Neural cell (in vitro differentiated cells): ENCODE results near the gene RIMKLB. TPM values are rescaled to one million over a fixed set of nuclear protein-coding genes. Genes with fewer than 3 reads are reported as not detected.
A peak's percentile ranks its signal among the peaks of the same experiment; 100 is the strongest.

Experiments
- H2AFZ ChIP-seq: fragments of 200-600, 300-800 bp; sonication (generic), shearing (Covaris generic); 2 replicates; pipeline ENCODE4 v1.6.0; 2014; ENCODE audit warnings: low read depth, mild to moderate bottlenecking, antibody characterized with exemption, low read length, moderate library complexity
- H3F3A ChIP-seq: fragments of 200-600 bp; shearing (Covaris generic); 2 replicates; pipeline ENCODE4 v1.6.1; 2016; ENCODE audit warnings: mild to moderate bottlenecking, moderate library complexity, mixed read lengths, antibody characterized with exemption, low read length; ENCODE audit not compliant: insufficient read depth, poor library complexity, severe bottlenecking
- H3K27ac ChIP-seq: fragments of 200-600, 300-800 bp; sonication (generic), shearing (Covaris generic); 2 replicates; pipeline ENCODE4 v1.5.1; 2014; ENCODE audit warnings: mild to moderate bottlenecking, low read length, moderate library complexity
- H3K27me3 ChIP-seq: fragments of 300-800, 200-600 bp; sonication (generic), shearing (Covaris generic); 2 replicates; pipeline ENCODE4 v1.6.0; 2014; ENCODE audit warnings: mild to moderate bottlenecking, low read depth, low read length, moderate library complexity; ENCODE audit not compliant: insufficient read depth
- H3K36me3 ChIP-seq: fragments of 300-800, 200-600 bp; sonication (generic), shearing (Covaris generic); 2 replicates; pipeline ENCODE4 v1.5.1; 2014; ENCODE audit warnings: mild to moderate bottlenecking, antibody characterized with exemption, low read length, moderate library complexity; ENCODE audit not compliant: insufficient read depth
- H3K4me2 ChIP-seq: fragments of 300-800, 200-600 bp; sonication (generic), shearing (Covaris generic); 2 replicates; pipeline ENCODE4 v1.6.0; 2014; ENCODE audit warnings: mild to moderate bottlenecking, low read length
- H3K4me3 ChIP-seq: fragments of 300-800, 200-600 bp; sonication (generic), shearing (Covaris generic); 2 replicates; pipeline ENCODE4 v1.5.1; 2014; ENCODE audit warnings: mild to moderate bottlenecking, low read length, moderate library complexity
- H3K79me2 ChIP-seq: fragments of 200-600 bp; shearing (Covaris generic); replicated peaks from 2 replicates; pipeline ENCODE4 v1.6.0; 2014; ENCODE audit warnings: mild to moderate bottlenecking, low read length, moderate library complexity; ENCODE audit not compliant: insufficient read depth
- H3K9ac ChIP-seq: fragments of 300-800, 200-600 bp; sonication (generic), shearing (Covaris generic); 2 replicates; pipeline ENCODE4 v1.6.1; 2016; ENCODE audit warnings: mild to moderate bottlenecking, low read length, mixed read lengths
- H3K9me2 ChIP-seq: fragments of 200-600 bp; shearing (Covaris generic); 2 replicates; pipeline ENCODE4 v1.6.1; 2016; ENCODE audit warnings: mild to moderate bottlenecking, low read length, mixed read lengths; ENCODE audit not compliant: insufficient read depth
- H3K9me3 ChIP-seq: fragments of 200-600, 300-800 bp; sonication (generic), shearing (Covaris generic); 2 replicates; pipeline ENCODE4 v1.6.1; 2016; ENCODE audit warnings: mild to moderate bottlenecking, mixed run types, low read length, moderate library complexity, mixed read lengths
- H4K20me1 ChIP-seq: fragments of 200-600 bp; shearing (Covaris generic); 2 replicates; pipeline ENCODE4 v1.6.1; 2016; ENCODE audit warnings: mild to moderate bottlenecking, mixed run types; ENCODE audit not compliant: insufficient read depth
- CTCF ChIP-seq: fragments of 450-650 bp; IDR thresholded peaks from 2 replicates; pipeline ENCODE4 v1.5.1; 2014; ENCODE audit warnings: antibody characterized with exemption, mild to moderate bottlenecking, moderate library complexity; ENCODE audit not compliant: poor library complexity, severe bottlenecking
- EP300 ChIP-seq: fragments of 450-650 bp; conservative IDR thresholded peaks from 2 replicates; pipeline ENCODE4 v1.6.1; 2014; ENCODE audit warnings: antibody characterized with exemption, mild to moderate bottlenecking, moderate library complexity; ENCODE audit not compliant: poor library complexity, severe bottlenecking
- EZH2 ChIP-seq: fragments of 200-600, 300-800 bp; shearing (Covaris generic), sonication (generic); IDR thresholded peaks from 2 replicates; pipeline ENCODE4 v1.6.1; 2014; ENCODE audit warnings: antibody characterized with exemption, low read length, borderline replicate concordance, mild to moderate bottlenecking; ENCODE audit not compliant: insufficient read depth, poor library complexity, severe bottlenecking
- MXI1 ChIP-seq: fragments of 450-650 bp; conservative IDR thresholded peaks from 2 replicates; pipeline ENCODE4 v1.6.1; 2014; ENCODE audit warnings: antibody characterized with exemption, mild to moderate bottlenecking; ENCODE audit not compliant: poor library complexity, severe bottlenecking
- POLR2AphosphoS5 ChIP-seq: IDR thresholded peaks from 2 replicates; pipeline ENCODE4 v1.6.1; 2012
- RAD21 ChIP-seq: fragments of 450-650 bp; conservative IDR thresholded peaks from 2 replicates; pipeline ENCODE4 v1.6.1; 2014; ENCODE audit warnings: antibody characterized with exemption, mild to moderate bottlenecking, moderate library complexity
- SMC3 ChIP-seq: fragments of 450-650 bp; conservative IDR thresholded peaks from 2 replicates; pipeline ENCODE4 v1.6.1; 2014; ENCODE audit warnings: antibody characterized with exemption, mild to moderate bottlenecking, moderate library complexity; ENCODE audit not compliant: poor library complexity
- TAF1 ChIP-seq: IDR thresholded peaks from 2 replicates; pipeline ENCODE4 v1.6.1; 2012; ENCODE audit warnings: low read depth
- polyA plus RNA-seq: library from polyadenylated mRNA; depleted of rRNA; stranded (reverse); fragments of >200 nt; gene quantifications from 2 replicates; pipeline ENCODE4 v1.2.3, GENCODE V29; 2014
- TF ChIP-seq, protein P1 (sequence below): IDR thresholded peaks from 2 replicates; pipeline ENCODE4 v1.6.1; 2012; ENCODE audit warnings: borderline replicate concordance

RIMKLB gene
- polyA plus RNA-seq, 1 donor from 2014 or later, result 393 TPM

DNA sequence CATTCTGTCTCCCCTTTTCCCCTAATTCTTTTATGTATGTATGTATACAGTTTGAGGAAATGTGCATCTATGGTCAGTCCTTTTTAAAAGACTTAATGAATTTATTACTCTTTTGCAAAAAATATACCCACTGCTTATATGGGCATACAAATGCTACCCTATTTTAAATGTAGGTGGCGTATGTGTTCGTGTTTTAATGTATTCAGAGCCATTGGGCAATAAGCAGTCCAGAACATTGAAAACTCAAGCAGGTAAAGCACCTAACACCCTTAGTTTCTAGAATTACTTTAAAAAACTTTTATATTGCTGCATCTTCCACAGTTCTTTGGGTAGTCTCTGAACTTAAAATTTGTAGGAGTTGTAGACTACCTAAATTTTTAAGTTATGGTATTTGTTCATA, 82.1 kb downstream of the RIMKLB start:
- H3K27ac ChIP-seq, result no peak overlapping the region
- H3K9me2 ChIP-seq, result no peaks in the 10 kb centered on the region
- no peak overlapping the region for H2AFZ ChIP-seq
- H3F3A ChIP-seq, result no peaks in the 10 kb centered on the region
- no peaks in the 10 kb centered on the region for H3K79me2 ChIP-seq
- no peak overlapping the region for H3K4me2 ChIP-seq
- no peaks in the 10 kb centered on the region for H4K20me1 ChIP-seq
- H3K27me3 ChIP-seq, result no peaks in the 10 kb centered on the region
- no peak overlapping the region for H3K9ac ChIP-seq
- TF ChIP-seq, protein P1, sequence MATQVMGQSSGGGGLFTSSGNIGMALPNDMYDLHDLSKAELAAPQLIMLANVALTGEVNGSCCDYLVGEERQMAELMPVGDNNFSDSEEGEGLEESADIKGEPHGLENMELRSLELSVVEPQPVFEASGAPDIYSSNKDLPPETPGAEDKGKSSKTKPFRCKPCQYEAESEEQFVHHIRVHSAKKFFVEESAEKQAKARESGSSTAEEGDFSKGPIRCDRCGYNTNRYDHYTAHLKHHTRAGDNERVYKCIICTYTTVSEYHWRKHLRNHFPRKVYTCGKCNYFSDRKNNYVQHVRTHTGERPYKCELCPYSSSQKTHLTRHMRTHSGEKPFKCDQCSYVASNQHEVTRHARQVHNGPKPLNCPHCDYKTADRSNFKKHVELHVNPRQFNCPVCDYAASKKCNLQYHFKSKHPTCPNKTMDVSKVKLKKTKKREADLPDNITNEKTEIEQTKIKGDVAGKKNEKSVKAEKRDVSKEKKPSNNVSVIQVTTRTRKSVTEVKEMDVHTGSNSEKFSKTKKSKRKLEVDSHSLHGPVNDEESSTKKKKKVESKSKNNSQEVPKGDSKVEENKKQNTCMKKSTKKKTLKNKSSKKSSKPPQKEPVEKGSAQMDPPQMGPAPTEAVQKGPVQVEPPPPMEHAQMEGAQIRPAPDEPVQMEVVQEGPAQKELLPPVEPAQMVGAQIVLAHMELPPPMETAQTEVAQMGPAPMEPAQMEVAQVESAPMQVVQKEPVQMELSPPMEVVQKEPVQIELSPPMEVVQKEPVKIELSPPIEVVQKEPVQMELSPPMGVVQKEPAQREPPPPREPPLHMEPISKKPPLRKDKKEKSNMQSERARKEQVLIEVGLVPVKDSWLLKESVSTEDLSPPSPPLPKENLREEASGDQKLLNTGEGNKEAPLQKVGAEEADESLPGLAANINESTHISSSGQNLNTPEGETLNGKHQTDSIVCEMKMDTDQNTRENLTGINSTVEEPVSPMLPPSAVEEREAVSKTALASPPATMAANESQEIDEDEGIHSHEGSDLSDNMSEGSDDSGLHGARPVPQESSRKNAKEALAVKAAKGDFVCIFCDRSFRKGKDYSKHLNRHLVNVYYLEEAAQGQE, result no peak
- TF ChIP-seq EZH2 (no peak), RAD21 (no peak), MXI1 (no peak), TAF1 (no peak), SMC3 (no peak), EP300 (no peak), POLR2AphosphoS5 (no peak), CTCF (no peak)
- no peak overlapping the region for H3K4me3 ChIP-seq
- peaks cover 14% of the 10 kb centered on the region for H3K36me3 ChIP-seq
- no peaks in the 10 kb centered on the region for H3K9me3 ChIP-seq

GRCh38 chr12:8780389-8780788, 82.6 kb downstream of the RIMKLB start:
- Histone ChIP-seq H3K27ac (no peak overlapping the region), H3K4me3 (no peak overlapping the region)

More at GRCh38 chr12:8780389-8780788, 82.6 kb downstream of the RIMKLB start:
- Histone ChIP-seq H3K9me2 (no peaks in the 10 kb centered on the region), H4K20me1 (no peaks in the 10 kb centered on the region), H3K9me3 (no peaks in the 10 kb centered on the region), H3K79me2 (no peaks in the 10 kb centered on the region), H3K9ac (no peak overlapping the region), H3K36me3 (peaks cover 14% of the 10 kb centered on the region), H3F3A (no peaks in the 10 kb centered on the region), H2AFZ (no peak overlapping the region), H3K4me2 (no peak overlapping the region), H3K27me3 (no peaks in the 10 kb centered on the region)
- peak; percentile 65 for TF ChIP-seq SMC3
- TF ChIP-seq POLR2AphosphoS5, result no peak
- no peak for TF ChIP-seq EZH2
- TF ChIP-seq CTCF, result peak; percentile 66
- no peak for TF ChIP-seq MXI1
- TF ChIP-seq RAD21, result peak; percentile 62
- TF ChIP-seq EP300, result no peak
- TF ChIP-seq, protein P1, result no peak
- TF ChIP-seq TAF1, result no peak
